ENCODE results near the gene BCAT1. TPM values are rescaled to one million over a fixed set of nuclear protein-coding genes. Genes with fewer than 3 reads are reported as not detected.

Gene BCAT1
- total and polyA plus RNA-seq, 2 experiments from 2014 or later = 46.4 to 72.8 TPM

DNA sequence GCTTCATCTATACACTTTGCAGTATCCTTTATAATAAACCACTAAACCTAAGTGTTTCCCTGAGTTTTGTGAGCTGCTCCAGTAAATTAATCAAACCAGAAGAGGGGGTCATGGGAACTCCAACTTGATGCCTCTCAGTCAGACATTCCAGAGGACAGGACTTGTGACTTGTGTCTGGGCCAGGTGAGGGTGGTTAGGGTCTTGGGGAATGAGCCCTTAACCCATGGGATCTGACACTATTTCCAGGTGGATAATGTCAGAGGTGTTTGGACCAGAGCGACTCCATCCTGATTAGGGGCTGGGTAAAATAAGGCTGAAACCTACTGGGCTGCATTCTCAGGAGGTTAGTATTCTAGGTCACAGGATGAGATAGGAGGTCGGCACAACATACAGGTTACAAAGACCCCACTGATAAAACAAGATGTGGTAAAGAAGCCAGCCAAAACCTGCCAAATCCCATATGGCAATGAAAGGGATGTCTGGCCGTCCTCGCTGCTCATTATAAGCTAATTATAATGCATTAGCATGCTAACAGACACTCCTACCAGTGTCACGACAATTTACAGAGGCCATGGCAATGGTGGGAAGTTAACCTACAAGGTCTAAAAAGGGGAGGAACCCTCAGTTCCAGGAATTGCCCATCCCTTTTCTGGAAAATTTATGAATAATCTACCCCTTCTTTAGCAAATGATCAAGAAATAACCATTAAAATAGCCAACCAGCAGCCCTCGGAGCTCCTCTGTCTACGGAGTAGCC, 58.7 kb downstream of the BCAT1 start:
- Histone ChIP-seq H4K20me1 (ENCODE audit: insufficient read depth, poor library complexity, severe bottlenecking) (no peaks in the 10 kb centered on the region), H3K4me2 (no peak overlapping the region), H3K4me3 (no peak overlapping the region), H3K9me2 (replicated peaks; ENCODE audit: insufficient read depth) (no peaks in the 10 kb centered on the region), H3K27ac (no peak overlapping the region), H3K9me3 (ENCODE audit: low read depth) (no peaks in the 10 kb centered on the region), H2AFZ (no peak overlapping the region), H3K36me3 (replicated peaks; ENCODE audit: insufficient read depth, low read depth) (no peaks in the 10 kb centered on the region), H3K79me2 (no peaks in the 10 kb centered on the region), H3K27me3 (no peaks in the 10 kb centered on the region), H3K4me1 (ENCODE audit: insufficient read depth) (no peaks in the 10 kb centered on the region)
- DNase-seq (ENCODE audit: low spot score) = no peak
- TF ChIP-seq EZH2 (IDR thresholded peaks at IDR 0.05; ENCODE audit: borderline replicate concordance) (no peak), EZH2phosphoT487 (IDR thresholded peaks at IDR 0.05; ENCODE audit: low read depth, severe bottlenecking, unreplicated experiment) (no peak)
- TF ChIP-seq, protein P1, sequence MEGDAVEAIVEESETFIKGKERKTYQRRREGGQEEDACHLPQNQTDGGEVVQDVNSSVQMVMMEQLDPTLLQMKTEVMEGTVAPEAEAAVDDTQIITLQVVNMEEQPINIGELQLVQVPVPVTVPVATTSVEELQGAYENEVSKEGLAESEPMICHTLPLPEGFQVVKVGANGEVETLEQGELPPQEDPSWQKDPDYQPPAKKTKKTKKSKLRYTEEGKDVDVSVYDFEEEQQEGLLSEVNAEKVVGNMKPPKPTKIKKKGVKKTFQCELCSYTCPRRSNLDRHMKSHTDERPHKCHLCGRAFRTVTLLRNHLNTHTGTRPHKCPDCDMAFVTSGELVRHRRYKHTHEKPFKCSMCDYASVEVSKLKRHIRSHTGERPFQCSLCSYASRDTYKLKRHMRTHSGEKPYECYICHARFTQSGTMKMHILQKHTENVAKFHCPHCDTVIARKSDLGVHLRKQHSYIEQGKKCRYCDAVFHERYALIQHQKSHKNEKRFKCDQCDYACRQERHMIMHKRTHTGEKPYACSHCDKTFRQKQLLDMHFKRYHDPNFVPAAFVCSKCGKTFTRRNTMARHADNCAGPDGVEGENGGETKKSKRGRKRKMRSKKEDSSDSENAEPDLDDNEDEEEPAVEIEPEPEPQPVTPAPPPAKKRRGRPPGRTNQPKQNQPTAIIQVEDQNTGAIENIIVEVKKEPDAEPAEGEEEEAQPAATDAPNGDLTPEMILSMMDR (IDR thresholded peaks at IDR 0.05; ENCODE audit: poor library complexity) = no peak
- 97% methylated on average over 7 of the region's 7 CpGs for WGBS (ENCODE audit: low lambda C conversion rate, missing lambda C conversion rate)

DNA sequence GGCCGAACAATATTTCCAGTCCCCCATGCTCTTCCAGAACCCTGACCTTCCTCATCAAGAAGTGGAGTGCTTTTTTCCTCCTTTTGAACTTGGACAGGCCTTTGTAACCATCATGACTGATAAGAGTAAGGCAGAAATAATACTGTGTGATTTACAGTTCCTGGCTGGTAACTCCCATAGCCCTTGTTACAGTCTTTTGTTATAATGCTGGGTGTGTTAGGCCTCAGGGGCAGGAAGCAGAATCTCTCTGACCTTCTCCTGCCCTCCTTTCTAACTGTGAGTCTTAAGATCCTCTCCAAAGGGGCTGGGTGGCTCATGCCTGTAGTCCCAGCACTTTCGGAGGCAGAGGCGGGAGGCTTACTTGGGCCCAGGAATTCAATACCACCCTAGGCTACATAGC, 59.5 kb downstream of the BCAT1 start:
- no peak overlapping the region for H3K4me2 ChIP-seq
- no peaks in the 10 kb centered on the region for H3K9me2 ChIP-seq (replicated peaks; ENCODE audit: insufficient read depth)
- WGBS (ENCODE audit: low lambda C conversion rate, missing lambda C conversion rate) = 99% methylated on average over 3 of the region's 3 CpGs
- H3K27ac ChIP-seq = no peak overlapping the region
- H4K20me1 ChIP-seq (ENCODE audit: insufficient read depth, poor library complexity, severe bottlenecking) = no peaks in the 10 kb centered on the region
- no peaks in the 10 kb centered on the region for H3K4me1 ChIP-seq (ENCODE audit: insufficient read depth)
- H3K27me3 ChIP-seq = no peaks in the 10 kb centered on the region
- TF ChIP-seq, protein P1 (IDR thresholded peaks at IDR 0.05; ENCODE audit: poor library complexity) = no peak
- no peak for TF ChIP-seq EZH2 (IDR thresholded peaks at IDR 0.05; ENCODE audit: borderline replicate concordance)
- TF ChIP-seq EZH2phosphoT487 (IDR thresholded peaks at IDR 0.05; ENCODE audit: low read depth, severe bottlenecking, unreplicated experiment) = no peak
- no peak overlapping the region for H2AFZ ChIP-seq
- no peaks in the 10 kb centered on the region for H3K36me3 ChIP-seq (replicated peaks; ENCODE audit: insufficient read depth, low read depth)
- no peak overlapping the region for H3K4me3 ChIP-seq
- no peaks in the 10 kb centered on the region for H3K9me3 ChIP-seq (ENCODE audit: low read depth)
- DNase-seq (ENCODE audit: low spot score) = no peak
- no peaks in the 10 kb centered on the region for H3K79me2 ChIP-seq

DNA sequence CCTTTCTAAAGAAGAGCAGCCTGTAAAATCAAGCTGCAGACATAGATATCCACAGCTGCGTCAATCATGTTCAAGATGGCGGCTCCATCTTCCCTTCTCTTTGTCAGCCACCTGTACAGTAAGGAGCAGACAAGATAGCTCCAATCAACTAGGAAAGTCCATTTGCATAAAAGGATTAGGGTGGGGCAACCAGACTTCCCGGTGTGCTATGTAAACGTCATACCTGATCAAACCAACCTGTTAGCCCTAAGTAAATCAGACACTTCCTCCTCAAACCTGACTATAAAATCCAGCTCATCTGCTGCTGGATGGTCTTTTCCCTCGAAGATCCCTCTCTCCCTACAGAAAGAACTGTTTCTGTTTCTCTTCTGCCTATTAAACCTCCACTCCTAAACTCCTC, 60.1 kb downstream of the BCAT1 start:
- Histone ChIP-seq H2AFZ (no peak overlapping the region), H3K36me3 (replicated peaks; ENCODE audit: insufficient read depth, low read depth) (no peaks in the 10 kb centered on the region), H3K4me3 (no peak overlapping the region), H3K79me2 (no peaks in the 10 kb centered on the region), H3K4me2 (no peak overlapping the region), H3K4me1 (ENCODE audit: insufficient read depth) (no peaks in the 10 kb centered on the region), H3K9me2 (replicated peaks; ENCODE audit: insufficient read depth) (no peaks in the 10 kb centered on the region), H4K20me1 (ENCODE audit: insufficient read depth, poor library complexity, severe bottlenecking) (no peaks in the 10 kb centered on the region), H3K9me3 (ENCODE audit: low read depth) (no peaks in the 10 kb centered on the region), H3K27me3 (no peaks in the 10 kb centered on the region), H3K27ac (no peak overlapping the region)
- WGBS (ENCODE audit: low lambda C conversion rate, missing lambda C conversion rate) = 70% methylated on average over 5 of the region's 5 CpGs
- no peak for TF ChIP-seq EZH2 (IDR thresholded peaks at IDR 0.05; ENCODE audit: borderline replicate concordance)
- no peak for TF ChIP-seq EZH2phosphoT487 (IDR thresholded peaks at IDR 0.05; ENCODE audit: low read depth, severe bottlenecking, unreplicated experiment)
- TF ChIP-seq, protein P1 (IDR thresholded peaks at IDR 0.05; ENCODE audit: poor library complexity) = no peak
- no peak for DNase-seq (ENCODE audit: low spot score)

All from hepatocyte (in vitro differentiated cells).